ENCODE data around the gene CXADR.

CXADR gene

DNA sequence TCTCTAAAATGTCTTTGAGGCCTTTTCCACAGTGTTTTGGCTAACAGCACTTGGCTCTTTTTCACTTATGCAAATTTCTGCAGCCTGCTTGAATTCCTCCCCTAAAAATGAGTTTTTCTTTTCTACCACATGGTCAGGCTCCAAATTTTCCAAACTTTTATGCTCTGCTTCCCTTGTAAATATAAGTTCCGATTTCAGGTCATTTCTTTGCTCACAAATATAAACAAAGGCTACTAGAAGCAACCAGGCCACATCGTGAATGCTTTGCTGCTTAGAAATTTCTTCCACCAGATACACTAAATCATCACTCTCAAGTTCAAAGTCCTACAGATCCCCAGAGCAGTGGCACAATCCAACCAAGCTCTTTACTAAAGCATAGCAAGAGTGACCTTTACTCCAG is 128.0 kb downstream of the CXADR start:
- Histone ChIP-seq H3K4me1 (ENCODE audit: insufficient read depth, low read length) (no peaks in the 10 kb centered on the region), H3K36me3 (ENCODE audit: insufficient read depth, low read length) (no peaks in the 10 kb centered on the region), H2AFZ (ENCODE audit: low read depth, low read length) (no peak overlapping the region), H3K79me2 (ENCODE audit: insufficient read depth, low read length) (no peaks in the 10 kb centered on the region), H3K27me3 (ENCODE audit: insufficient read depth, low read length, poor library complexity) (no peaks in the 10 kb centered on the region), H3K4me3 (ENCODE audit: low read depth in 1 of 2, low read length in 2 of 2) (no peak overlapping the region), H3K4me2 (ENCODE audit: insufficient read depth, low read length) (no peak overlapping the region), H4K20me1 (ENCODE audit: insufficient read depth, low read length) (no peaks in the 10 kb centered on the region), H3K9me3 (ENCODE audit: insufficient read depth, low read length, severe bottlenecking) (no peaks in the 10 kb centered on the region), H3K27ac (ENCODE audit: low read length) (no peak overlapping the region), H3K9ac (ENCODE audit: low read depth, low read length) (no peak overlapping the region)
- ATAC-seq (ENCODE audit: insufficient read depth, low read depth), result no peak
- TF ChIP-seq, protein P1, sequence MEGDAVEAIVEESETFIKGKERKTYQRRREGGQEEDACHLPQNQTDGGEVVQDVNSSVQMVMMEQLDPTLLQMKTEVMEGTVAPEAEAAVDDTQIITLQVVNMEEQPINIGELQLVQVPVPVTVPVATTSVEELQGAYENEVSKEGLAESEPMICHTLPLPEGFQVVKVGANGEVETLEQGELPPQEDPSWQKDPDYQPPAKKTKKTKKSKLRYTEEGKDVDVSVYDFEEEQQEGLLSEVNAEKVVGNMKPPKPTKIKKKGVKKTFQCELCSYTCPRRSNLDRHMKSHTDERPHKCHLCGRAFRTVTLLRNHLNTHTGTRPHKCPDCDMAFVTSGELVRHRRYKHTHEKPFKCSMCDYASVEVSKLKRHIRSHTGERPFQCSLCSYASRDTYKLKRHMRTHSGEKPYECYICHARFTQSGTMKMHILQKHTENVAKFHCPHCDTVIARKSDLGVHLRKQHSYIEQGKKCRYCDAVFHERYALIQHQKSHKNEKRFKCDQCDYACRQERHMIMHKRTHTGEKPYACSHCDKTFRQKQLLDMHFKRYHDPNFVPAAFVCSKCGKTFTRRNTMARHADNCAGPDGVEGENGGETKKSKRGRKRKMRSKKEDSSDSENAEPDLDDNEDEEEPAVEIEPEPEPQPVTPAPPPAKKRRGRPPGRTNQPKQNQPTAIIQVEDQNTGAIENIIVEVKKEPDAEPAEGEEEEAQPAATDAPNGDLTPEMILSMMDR (IDR thresholded peaks at IDR 0.05; ENCODE audit: borderline replicate concordance, extremely low read depth, low read length, poor library complexity, severe bottlenecking), result no peak
- TF ChIP-seq EZH2 (IDR thresholded peaks at IDR 0.05; ENCODE audit: borderline replicate concordance, low read depth, low read length, severe bottlenecking), result no peak
- DNase-seq, result no peak
